Measurements from ENCODE around the gene MID1.

The MID1 gene

DNA sequence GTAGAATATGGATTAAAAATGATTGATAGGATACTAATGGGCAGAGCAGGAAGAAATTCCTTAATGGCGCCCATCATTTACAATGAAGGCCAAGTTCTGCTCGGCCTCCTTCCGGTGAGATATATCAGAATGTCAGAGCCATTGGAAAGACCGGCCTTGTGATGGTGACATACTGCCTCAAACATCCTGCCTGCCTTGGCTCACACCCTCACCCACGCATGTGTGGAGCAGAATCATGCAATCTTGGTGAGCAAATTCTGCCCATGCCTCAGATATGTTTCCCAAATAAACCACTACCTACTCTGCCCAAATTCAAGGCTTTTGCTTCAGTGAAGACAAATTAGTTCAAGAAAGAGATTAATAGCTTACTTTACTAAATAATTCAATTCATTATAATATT is 163.3 kb downstream of the MID1 start:
- TF ChIP-seq, protein P1, sequence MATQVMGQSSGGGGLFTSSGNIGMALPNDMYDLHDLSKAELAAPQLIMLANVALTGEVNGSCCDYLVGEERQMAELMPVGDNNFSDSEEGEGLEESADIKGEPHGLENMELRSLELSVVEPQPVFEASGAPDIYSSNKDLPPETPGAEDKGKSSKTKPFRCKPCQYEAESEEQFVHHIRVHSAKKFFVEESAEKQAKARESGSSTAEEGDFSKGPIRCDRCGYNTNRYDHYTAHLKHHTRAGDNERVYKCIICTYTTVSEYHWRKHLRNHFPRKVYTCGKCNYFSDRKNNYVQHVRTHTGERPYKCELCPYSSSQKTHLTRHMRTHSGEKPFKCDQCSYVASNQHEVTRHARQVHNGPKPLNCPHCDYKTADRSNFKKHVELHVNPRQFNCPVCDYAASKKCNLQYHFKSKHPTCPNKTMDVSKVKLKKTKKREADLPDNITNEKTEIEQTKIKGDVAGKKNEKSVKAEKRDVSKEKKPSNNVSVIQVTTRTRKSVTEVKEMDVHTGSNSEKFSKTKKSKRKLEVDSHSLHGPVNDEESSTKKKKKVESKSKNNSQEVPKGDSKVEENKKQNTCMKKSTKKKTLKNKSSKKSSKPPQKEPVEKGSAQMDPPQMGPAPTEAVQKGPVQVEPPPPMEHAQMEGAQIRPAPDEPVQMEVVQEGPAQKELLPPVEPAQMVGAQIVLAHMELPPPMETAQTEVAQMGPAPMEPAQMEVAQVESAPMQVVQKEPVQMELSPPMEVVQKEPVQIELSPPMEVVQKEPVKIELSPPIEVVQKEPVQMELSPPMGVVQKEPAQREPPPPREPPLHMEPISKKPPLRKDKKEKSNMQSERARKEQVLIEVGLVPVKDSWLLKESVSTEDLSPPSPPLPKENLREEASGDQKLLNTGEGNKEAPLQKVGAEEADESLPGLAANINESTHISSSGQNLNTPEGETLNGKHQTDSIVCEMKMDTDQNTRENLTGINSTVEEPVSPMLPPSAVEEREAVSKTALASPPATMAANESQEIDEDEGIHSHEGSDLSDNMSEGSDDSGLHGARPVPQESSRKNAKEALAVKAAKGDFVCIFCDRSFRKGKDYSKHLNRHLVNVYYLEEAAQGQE (IDR thresholded peaks at IDR 0.05; ENCODE audit: insufficient read depth in 1 of 2, low read depth in 2 of 2, low read length in 2 of 2): no peak

DNA sequence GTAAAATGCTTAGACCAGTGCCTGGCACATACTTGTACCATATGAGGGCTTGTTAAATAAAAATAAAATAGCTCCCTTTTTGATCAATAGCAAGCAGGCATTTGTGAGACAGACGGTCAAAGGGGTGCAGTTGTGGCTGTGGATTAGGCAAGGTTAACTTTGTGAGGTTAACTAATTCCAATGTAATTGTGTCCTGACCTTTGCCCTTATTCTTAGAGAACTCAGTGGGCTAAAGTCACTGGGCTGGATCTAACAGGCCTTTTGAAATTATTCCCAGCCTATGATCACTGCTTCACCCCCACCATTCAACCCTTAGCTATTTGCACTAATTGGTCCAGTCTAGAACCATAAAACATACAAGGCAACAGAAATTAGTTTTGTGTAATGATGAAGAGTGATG is 166.4 kb downstream of the MID1 start:
- TF ChIP-seq SIN3A (IDR thresholded peaks at IDR 0.05; ENCODE audit: borderline replicate concordance, insufficient read depth, low read length): no peak
- TF ChIP-seq POLR2AphosphoS5 (IDR thresholded peaks at IDR 0.05; ENCODE audit: low read depth, low read length): no peak
- no peak for TF ChIP-seq TAF1 (IDR thresholded peaks at IDR 0.05; ENCODE audit: borderline replicate concordance, insufficient read depth, low read length)
- no peak for TF ChIP-seq FOXP2 (optimal IDR thresholded peaks at IDR 0.05; ENCODE audit: borderline replicate concordance, extremely low read depth, extremely low read length, insufficient read depth)
- TF ChIP-seq, protein P1 (IDR thresholded peaks at IDR 0.05; ENCODE audit: insufficient read depth in 1 of 2, low read depth in 2 of 2, low read length in 2 of 2): no peak

DNA sequence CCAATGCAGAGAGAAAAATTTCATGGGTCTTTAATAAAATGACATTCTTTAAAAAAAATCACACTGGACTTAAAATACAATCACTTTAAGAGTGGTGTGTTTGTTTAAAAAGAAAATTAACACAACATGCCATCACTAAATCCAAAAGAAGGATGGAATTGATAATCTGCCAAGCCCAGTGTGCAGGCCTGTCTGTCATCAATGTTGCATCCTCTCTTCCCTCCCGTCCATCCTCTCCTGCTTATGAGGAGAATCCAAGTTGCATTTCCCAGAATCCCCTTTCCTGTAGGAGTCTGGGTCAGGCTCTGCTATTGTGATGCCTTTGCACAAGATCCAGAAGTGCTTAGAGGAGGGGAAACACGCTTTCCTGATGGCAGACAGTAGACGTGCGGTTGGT is 169.4 kb downstream of the MID1 start:
- TF ChIP-seq, protein P1 (IDR thresholded peaks at IDR 0.05; ENCODE audit: insufficient read depth in 1 of 2, low read depth in 2 of 2, low read length in 2 of 2): no peak
- no peak for TF ChIP-seq TAF1 (IDR thresholded peaks at IDR 0.05; ENCODE audit: borderline replicate concordance, insufficient read depth, low read length)
- no peak for TF ChIP-seq SIN3A (IDR thresholded peaks at IDR 0.05; ENCODE audit: borderline replicate concordance, insufficient read depth, low read length)

DNA sequence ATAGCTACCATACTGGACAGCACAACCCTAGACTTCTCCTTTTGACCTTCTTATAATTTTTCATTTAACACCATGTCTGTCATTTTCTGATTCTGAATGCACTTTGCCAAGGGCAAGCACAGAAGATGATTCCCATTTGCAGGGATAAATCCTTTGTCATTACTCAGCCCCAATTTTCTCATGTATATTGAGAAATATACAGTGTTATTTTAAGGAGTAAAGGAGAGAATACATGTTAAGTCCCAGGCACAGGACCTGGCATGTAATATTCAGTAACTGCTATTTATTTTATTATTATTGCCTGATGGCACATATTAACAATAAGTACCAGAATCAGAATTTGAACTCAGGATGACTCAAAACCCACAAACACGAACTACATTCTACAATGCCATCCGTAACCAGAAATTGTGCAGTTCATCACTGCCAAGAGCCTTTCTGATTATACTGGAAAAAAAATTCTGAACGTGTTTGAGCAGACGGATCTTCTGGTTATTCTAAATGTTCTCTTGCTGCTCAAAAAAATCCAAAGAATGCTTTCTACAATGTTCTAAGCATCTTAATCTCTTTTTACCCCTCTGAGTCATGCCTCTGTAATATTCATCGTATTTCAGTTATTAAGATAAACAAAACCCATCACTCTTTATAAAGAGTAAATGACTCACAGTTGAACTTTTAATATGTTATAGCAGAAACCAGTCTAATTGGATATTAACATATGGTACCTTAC is 170.0 kb downstream of the MID1 start:
- no peak for TF ChIP-seq FOXP2 (optimal IDR thresholded peaks at IDR 0.05; ENCODE audit: borderline replicate concordance, extremely low read depth, extremely low read length, insufficient read depth)
- TF ChIP-seq, protein P1 (IDR thresholded peaks at IDR 0.05; ENCODE audit: insufficient read depth in 1 of 2, low read depth in 2 of 2, low read length in 2 of 2): no peak
- no peak for TF ChIP-seq SIN3A (IDR thresholded peaks at IDR 0.05; ENCODE audit: borderline replicate concordance, insufficient read depth, low read length)
- no peak for TF ChIP-seq POLR2AphosphoS5 (IDR thresholded peaks at IDR 0.05; ENCODE audit: low read depth, low read length)
- no peak for TF ChIP-seq TAF1 (IDR thresholded peaks at IDR 0.05; ENCODE audit: borderline replicate concordance, insufficient read depth, low read length)

DNA sequence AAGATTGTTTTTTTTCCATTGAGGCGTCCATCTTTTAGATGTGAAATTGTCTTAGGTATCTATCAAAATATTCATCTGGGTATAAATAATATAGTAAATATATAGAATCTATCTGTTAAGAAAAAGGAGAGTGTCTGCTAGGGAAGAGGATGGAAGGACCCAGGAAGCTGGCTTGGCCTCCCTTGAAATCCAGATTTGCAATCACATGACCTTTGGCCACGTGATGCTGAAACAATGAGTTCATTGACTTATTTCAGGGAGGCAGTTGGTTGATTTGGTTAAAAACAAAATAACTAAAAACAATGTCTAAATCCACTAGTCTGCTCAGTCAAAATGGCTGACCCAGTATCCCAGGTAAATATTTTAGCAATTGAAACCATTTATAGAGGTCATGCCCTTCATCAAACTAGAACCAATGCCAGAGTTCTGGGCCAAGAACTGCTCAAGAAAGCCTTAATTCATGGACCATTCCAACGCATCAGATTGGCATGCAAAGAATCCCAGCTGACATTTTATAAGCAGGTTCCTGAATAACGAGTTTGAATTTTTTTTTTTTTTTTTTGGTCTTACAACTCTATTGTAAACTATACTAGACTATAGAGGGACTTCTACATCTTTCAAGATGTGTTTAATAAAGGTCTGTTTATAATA is 172.7 kb downstream of the MID1 start:
- TF ChIP-seq POLR2AphosphoS5 (IDR thresholded peaks at IDR 0.05; ENCODE audit: low read depth, low read length): no peak
- no peak for TF ChIP-seq FOXP2 (optimal IDR thresholded peaks at IDR 0.05; ENCODE audit: borderline replicate concordance, extremely low read depth, extremely low read length, insufficient read depth)
- no peak for TF ChIP-seq TAF1 (IDR thresholded peaks at IDR 0.05; ENCODE audit: borderline replicate concordance, insufficient read depth, low read length)
- no peak for TF ChIP-seq SIN3A (IDR thresholded peaks at IDR 0.05; ENCODE audit: borderline replicate concordance, insufficient read depth, low read length)
- TF ChIP-seq, protein P1 (IDR thresholded peaks at IDR 0.05; ENCODE audit: insufficient read depth in 1 of 2, low read depth in 2 of 2, low read length in 2 of 2): no peak

All from PFSK-1 (cell line).